Measurements from ENCODE around the gene HEATR3.

HEATR3 gene, protein sequence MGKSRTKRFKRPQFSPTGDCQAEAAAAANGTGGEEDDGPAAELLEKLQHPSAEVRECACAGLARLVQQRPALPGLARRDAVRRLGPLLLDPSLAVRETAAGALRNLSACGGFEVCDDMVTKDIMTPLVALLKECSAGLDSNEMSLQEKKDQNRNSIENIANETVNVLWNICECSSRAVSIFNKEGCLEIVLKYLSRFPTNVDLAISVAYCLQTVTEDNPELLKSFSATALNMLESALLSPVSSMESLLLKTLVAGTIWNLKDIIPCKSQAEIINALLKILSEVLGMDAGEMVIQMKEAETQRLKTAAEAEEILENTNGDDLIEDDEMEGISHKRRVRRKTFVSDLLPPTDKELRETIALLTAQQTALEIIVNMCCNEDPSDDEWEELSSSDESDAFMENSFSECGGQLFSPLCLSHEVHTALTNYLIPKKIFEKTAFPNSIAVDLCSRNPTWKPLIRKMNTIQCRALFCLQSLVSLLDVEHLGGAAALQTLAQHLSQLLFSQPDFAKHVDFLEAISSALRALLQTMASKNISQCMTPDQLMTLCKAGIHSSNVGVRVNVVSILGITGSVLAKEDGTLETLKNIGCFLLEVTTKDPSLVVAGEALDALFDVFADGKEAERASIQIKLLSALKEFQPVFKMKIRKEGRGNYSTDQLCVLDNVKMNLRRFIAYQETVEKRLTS

DNA sequence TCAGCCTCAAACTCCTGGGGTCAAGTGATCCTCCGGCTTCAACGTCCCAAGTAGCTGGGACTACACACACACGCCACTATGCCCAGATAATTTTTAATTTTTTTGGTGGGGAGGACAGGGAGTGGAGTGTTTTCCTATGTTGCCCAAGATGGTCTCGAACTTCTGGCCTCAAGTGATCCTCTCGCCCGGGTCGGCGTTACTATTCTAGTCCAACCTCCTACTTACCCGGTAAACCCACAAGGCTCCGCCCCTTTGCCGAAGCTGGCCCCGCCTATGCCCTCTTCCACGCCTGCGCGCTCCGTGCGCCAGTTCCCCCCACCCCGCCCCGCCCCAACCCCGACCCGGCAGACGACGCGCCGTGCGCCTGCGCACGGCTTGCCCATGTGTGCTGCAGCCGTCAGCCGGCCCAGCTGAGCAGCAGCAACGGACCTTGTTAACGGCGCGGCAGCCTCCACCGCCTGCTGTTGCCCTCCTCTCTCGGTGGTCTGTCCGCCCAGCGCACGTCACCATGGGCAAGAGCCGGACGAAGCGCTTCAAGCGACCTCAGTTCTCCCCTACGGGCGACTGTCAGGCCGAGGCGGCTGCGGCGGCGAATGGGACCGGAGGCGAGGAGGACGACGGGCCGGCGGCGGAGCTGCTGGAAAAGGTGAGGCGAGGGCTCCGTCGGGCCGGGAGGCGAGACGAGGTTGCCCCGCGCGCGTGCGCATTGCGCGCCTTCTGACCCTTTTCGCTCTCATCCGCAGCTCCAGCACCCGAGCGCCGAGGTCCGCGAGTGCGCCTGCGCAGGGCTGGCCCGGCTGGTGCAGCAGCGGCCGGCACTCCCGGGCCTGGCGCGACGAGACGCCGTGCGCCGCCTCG is at the start of gene HEATR3:
Gene HEATR3, plus strand, starts transcription at position 347 of the 858 bp plus-strand sequence. Its CDS starts 162 bp downstream, at position 509.
- DNase-seq = peak; percentile 97

DNA sequence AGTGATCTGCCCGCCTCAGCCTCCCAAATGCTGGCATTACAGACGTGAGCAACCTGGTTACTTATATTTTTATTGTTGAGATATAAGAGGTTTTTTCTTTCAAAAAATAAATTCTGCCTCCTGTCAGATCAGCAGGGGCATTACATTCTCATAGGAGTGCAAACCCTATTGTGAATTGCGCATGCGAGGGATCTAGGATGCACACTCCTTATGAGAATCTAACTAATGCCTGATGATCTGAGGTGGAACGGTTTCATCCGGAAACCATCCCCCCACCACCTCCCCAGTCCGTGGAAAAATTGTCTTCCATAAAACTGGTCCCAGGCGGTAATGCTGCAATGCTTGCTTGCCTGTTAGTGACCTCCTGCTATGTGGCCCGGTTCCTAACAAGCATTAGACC is 48.2 kb upstream of the HEATR3 start:
- no peak for DNase-seq

DNA sequence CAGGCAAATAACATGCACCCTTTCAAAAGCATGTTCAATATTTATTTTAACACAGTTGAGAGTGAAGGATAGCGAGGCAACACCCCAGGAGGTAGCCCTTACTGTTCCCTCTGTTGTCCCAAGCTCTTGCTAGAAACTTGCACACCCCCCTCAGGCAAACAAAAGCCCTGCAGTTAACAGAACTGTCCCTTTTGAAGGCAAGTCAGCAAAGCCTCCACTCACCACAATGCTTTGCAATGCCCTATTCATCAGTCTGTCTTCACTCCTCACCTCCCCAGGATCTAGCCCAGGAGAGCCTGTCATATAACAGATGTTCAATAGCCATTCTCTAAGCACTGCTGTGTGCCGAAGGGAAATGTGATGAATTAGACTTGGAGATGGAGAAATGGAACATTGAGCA is 44.2 kb upstream of the HEATR3 start:
- DNase-seq = peak; percentile 16

DNA sequence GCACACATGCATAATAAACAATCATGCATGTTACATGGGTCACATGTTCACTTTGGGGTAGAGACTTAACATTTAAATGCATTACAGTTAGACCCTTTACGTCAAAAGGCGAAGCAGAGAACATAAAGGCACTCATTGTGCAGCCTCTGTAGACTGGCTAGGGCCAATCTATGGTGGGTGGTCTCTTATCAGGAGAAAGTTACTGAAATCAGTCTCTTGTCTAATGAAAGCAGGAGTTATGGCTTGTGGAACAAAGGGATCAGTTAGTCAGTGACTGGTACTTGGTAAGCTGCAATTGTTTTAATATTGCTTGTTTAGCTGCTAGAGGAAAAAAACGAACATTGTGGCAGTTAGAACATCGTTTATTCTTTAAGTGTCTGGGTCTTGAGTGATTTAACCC is 42.1 kb upstream of the HEATR3 start:
- no peak for DNase-seq

DNA sequence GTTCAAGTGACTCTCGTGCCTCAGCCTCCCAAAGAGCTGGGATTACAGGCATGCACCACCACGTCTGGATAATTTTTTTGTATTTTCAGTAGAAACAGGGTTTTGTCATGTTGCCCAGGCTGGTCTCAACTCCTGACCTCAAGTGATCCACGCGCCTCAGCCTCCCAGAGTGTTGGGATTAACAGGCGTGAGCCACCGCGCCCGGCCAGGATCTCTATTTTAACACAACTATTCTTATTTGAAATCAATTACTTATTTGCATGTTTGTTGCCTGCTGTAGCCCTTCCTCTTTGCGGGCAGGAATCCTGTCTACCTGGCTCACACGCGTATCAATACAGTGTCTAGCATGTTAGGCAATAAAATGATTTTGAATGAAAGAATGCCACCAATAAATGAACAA is 41.6 kb upstream of the HEATR3 start:
- DNase-seq = no peak

DNA sequence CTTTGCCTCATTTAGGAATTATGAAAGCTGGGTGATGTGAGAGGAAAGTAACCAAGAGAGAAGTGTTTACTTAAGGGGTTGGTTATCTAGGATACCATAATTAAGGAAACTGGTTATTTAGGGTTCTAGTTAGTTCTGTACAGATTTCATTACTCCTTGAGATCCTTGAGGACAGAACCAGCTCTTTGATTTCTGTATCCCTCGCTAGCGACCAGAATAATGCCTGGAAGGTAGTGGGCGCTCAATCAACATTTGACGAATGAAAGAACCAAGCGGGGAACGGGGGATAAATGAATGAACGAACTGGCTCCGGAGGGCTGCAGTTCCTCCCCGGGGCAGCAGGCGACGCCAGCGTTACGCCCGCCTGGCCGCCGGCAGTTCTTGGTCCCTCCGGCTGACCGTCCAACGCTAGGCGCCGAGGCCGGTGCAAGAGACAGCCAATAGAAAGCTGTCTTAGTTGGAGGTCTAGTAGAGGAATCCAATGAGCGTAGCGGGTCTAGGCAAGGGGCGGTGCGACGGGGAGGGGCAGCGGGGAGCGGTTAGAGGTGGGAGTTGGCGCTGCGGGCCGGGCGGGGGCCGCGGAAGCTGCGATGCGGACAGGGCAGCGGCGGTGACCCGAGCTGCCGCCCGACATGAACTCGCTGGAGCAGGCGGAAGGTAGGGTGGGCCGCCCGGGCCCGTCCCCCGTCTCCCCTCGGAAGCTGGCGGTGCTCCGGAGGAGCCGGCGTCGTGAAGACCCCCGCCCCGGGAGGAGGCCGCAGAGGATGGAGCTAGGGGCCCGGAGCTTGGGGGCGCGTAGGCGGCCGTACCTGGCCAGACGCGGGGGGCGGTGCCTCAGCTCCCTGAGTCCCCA is 40.9 kb upstream of the HEATR3 start, which contains the start of gene CNEP1R1:
Gene CNEP1R1, plus strand, starts transcription at position 542 of the 853 bp plus-strand sequence. Its CDS starts 91 bp downstream, at position 633.
- DNase-seq = peak; percentile 94

DNA sequence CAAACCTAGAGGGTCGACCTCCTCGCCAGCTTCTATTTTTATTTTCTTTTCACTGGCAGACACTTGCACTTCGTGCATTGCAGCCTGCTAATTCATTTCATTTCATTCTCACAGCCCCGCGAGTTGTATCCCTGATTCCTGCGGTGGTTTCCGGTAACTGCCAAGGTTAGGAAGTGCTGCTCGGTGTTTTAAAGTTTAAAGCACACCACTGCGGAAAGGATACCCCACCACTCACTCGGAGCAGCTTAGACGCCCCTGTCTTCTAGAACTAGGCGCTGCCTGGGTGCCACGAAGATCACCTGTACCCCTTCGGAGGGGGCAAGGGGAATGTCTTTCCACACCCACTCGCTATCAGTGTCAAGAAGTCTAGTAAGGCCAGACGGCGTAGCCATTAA is 40.2 kb upstream of the HEATR3 start:
- DNase-seq = peak; percentile 20

DNA sequence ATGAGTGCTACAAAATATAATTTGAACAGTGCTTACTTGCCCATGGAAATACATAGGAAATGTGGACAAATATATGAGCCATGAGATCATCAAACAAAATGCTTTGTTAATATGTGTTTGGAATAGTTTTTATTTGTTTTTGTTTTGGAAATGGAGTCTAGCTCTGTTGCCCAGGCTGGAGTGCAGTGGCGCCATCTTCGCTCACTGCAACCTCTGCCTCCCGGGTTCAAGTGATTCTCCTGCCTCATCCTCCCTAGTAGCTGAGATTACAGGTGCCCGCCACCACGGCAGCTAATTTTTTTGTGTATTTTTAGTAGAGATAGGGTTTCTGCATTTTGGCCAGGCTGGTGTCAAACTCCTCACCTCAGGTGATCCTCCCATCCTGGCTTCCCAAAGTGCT is 37.9 kb upstream of the HEATR3 start:
- DNase-seq = no peak

DNA sequence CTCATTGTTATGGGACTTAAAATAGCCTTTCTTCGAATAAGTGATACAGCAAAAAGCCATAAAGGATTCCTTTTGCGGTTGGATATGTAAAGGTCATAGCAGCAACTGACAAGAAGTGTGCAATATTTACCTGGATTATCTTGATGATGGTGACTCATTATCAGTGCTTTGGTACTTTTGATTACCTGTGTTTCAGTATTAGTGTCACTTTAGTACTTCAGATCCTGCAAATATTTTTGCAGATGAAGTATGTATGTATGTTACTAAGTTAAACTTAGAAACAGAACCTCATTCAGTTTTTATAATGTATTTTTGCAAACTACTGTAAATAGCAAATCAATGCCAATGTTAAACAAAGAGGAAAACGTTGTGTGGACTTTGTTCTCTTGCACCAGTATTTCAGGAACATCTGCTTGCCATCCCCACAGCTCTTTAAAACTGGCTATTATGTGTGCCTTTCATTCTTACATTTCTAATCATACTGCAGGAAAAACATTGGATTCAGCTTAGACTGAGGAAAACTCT is 30.2 kb upstream of the HEATR3 start:
- no peak for DNase-seq

DNA sequence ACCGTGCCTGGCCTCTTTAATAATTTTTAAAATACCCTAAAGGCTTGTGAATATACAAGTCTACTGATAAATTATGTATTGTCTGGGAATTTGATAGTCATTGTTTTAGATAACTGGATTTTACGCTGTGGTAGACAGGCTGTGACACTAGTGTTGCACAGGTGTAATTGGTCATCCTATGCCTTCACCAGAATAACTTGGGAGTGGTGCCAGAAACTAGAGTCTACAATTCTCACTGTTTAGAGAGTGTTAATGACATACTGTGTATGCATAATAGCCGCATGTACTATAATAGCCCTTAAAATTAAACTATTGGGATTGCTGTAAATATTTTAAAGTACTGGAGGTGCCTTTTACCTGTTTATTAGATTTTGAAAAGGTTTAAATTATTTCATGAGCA is 29.3 kb upstream of the HEATR3 start:
- DNase-seq = no peak

DNA sequence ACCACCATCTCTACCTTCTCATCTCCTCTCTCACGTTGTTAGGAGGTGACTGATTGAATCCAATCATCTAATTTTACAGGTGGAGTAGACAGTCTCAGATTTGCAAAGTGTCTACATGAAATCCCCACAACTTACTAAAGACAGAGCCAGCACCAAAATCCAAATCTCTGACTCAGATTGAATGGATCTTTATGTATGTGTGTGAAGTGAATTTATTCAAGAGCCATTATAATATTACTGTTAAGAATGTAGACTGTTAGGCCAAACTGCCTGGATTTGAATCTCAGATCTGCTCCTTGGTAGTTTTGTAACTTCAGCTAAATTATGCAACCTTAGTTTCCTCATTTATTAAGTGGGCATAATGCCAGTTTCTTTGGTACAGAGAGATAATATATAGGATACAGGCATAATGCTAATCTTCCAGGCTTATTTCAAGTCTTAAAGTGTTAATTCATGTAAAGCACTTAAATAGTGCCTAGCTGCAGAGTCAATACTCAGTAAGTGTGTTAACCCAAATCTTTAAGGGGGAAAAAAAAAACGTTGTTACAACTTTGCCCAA is 28.0 kb upstream of the HEATR3 start:
- no peak for DNase-seq

DNA sequence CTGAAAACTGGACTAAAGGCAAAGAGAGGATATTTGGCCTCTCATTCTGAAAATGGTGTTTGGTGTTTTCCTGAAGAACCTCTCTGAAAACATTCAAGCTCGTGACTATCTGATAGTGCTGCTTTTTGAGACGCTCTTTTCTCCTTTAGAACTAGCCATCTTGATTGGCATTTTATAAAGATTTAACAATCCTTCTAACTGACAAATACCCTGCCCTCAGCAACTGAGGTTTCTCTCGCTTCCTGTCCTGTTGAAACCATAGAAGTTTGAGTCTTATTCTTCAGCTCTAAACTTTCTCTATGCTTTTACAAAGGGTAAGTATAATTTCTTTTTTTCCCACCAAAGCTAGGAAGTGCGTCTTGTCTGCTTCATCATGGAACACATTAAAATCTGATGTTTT is 27.5 kb upstream of the HEATR3 start:
- DNase-seq = no peak

DNA sequence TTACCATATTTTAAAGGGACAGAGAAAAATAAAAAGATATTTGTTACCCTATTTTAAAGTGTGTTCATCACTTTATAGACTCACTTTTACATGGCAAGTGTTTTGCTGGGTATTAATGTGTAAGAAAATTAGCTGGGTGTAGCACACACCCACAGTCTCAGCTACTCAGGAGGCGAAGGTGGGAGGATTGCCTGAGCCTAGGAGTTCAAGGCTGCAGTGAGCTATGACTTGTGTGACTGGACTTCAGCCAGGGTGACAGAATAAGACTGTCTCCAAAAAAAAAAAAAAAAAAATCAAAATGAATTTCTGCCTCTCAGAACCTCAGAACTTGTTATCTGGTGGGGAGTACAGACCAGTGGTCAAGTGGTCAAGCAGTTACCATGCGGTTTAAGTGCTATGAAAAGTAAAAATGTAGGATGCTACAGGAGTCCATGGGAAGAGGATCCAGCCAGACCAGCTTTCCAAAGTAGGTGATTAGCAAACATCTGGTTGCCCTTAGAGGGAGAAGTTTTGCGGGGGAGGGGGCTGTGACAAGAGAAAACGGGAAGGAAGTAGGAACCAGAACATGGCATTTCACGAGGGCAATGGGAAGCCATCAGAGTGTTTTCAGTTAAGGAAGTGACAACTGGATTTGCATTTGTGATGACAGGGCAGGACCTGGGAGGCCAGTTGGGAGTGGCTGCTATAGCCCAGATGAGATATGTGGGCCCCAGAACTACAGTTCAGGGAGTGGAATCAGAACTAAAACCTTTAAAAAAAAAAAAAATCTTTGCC is 26.8 kb upstream of the HEATR3 start:
- DNase-seq = no peak

DNA sequence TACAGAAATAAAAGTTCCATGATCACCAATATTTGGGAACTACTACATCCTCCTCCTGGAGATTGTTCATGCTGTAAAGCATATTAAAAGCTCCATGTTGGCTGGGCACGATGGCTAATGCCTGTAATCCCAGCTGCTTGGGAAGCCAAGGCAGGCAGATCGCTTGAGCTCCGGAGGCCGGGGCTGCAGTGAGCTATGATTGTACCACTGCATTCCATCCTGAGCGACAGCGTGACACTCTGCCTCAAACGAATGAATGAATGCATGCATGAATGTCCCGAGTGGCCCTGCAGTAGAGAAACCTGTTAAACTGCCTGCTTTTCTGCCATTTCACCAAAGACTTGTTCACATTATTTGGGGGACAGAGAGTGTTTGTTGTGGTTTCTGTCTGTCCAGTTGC is 25.8 kb upstream of the HEATR3 start:
- no peak for DNase-seq

DNA sequence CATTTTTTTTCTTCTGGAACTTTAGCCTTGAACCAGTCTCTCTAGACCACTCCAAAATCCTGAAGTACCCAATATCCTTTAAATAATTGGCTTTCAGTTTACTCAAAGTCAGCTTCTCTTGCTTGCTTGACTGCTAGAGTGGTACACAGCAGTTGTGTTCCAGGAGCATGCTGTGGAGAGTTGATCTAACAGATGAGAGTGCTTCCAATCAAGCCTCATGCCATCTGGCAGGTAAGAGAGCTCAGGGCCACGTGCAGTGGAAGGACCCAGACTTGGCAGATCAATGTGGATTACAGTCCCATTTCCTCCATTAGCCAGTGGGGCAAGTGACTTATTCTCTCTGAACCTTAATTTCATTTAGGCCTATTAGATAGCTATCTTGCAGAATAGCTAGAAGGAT is 25.1 kb upstream of the HEATR3 start:
- DNase-seq = no peak

DNA sequence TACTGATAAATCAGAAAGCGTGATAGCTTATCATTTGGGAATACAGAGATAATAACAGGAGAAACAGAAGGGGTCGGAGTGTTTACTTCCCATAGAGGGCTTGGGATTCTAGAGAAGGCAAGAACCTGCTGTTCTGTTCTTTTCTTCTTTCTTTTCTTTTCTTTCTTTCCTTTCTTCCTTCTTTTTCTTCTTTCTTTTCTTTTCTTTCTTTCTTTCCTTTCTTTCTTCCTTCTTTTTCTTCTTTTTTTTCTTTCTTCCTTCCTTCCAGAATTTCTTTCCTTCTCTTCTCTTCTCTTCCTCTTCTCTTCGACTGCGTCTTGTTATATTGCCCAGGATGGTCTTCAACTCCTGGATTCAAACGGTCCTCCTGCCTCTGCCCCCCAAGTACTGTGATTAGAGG is 22.4 kb upstream of the HEATR3 start:
- DNase-seq = no peak

DNA sequence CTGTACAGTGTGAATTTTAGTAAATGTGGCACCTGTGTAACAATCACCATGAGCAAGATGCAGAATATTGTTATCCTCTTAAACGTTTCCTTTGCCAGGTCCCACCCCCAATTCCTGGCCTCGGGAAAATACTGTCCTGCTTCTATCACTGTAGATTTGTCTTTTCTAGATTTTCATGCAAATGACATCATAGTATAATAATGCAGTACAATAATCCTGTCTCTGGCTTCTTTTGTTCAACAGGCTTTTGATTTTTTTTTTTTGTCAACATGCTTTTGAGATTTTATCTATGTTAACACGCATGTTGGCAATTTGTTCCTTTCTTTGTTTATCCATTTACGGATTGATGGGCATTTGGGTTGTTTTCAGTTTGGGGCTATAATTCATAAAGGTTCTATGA is 20.4 kb upstream of the HEATR3 start:
- DNase-seq = no peak

DNA sequence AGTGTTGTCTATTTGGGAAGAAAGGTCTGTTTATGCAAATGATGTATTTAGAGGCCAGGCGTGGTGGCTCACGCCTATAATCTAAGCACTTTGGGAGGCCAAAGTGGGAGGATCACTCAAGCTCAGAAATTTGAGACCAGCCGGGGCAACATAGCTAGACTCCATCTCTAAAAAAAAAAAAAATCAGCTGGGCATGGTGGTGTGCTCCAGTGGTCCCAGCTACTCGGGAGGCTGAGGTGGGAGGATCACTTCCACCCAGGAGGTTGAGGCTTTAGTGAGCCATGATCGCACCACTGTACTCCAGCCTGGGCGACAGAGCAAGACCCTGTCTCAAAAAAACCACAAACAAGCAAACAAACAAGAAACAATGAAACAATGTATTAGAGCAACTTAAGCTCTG is 18.9 kb upstream of the HEATR3 start:
- DNase-seq = no peak

DNA sequence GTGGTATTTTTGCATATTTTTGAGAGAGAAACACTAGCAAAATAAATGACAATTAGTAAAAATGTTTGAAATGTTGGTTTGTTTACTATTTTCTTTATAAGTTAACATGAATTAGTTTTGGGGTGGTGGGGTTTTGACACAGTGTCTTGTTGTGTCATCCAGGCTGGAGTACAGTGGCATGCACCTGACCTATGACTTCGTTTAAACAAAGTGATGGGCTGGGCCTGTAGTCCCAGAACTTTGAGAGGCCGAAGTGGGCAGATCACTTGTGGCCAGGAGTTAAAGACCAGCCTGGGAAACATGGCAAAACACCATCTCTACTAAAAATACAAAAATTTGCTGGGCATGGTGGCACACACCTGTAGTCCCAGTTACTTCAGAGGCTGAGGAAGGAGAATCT is 17.9 kb upstream of the HEATR3 start:
- no peak for DNase-seq

DNA sequence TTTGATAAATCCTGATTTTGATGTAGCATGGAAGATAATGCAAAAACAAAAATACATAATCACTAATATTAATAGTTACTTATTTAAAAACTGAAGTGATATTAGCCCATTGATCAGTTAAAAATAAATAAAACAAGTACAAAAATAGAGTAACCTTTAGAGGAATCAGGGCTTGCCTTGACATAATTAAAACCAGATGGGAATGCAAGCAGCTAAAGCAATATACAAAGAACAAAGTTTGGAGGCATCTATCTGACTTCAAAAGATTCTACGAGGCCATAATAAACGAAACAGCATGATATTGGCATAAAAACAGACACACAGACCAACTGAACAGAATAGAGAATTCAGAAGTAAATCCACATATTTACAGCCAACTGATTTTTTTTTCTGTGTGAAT is 15.0 kb upstream of the HEATR3 start:
- DNase-seq = no peak

DNA sequence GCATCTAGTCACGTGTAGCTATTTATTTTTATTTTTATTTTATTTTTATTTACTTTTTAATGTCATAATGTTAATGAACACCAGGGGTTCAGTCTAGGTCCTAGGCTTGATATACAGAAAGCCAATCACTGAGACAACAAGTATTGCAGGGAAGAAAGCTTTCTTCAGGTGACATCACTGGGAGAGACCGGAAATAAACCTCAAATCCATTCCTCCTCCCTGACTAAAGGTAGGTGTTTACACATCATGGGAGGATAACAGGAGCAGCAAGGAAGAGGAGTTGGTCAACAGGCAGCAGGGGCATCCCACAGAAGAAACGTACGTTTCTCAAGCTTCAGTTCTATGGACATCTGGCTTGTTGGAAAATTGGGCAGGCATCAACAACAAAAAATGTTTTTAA is 9.5 kb upstream of the HEATR3 start:
- DNase-seq = no peak

Data from activated CD4-positive, alpha-beta T cell treated with anti-CD3 and anti-CD28 coated beads for 48 hours (primary cell).